Body of pancreas (tissue), 4 donors: ENCODE data around the gene GMDS.

ENCODE experiments used
- POLR2A ChIP-seq, 3 donors: fragments of 450-650 bp; IDR thresholded peaks; one replicate each; pipeline ENCODE4 v1.6.1; 2016; ENCODE audit warnings: antibody characterized with exemption in 3 of 3, mild to moderate bottlenecking in 2 of 3
- TF ChIP-seq, protein P1 (sequence below), 7 experiments: fragments of 450-650 bp in 4 of 7; fragments of 200-600 bp in 3 of 7; sonication (generic) in 3 of 7; IDR thresholded peaks; one replicate each; pipeline ENCODE4 v1.5.1; 2016 to 2019; ENCODE audit warnings: antibody characterized with exemption in 7 of 7

DNA sequence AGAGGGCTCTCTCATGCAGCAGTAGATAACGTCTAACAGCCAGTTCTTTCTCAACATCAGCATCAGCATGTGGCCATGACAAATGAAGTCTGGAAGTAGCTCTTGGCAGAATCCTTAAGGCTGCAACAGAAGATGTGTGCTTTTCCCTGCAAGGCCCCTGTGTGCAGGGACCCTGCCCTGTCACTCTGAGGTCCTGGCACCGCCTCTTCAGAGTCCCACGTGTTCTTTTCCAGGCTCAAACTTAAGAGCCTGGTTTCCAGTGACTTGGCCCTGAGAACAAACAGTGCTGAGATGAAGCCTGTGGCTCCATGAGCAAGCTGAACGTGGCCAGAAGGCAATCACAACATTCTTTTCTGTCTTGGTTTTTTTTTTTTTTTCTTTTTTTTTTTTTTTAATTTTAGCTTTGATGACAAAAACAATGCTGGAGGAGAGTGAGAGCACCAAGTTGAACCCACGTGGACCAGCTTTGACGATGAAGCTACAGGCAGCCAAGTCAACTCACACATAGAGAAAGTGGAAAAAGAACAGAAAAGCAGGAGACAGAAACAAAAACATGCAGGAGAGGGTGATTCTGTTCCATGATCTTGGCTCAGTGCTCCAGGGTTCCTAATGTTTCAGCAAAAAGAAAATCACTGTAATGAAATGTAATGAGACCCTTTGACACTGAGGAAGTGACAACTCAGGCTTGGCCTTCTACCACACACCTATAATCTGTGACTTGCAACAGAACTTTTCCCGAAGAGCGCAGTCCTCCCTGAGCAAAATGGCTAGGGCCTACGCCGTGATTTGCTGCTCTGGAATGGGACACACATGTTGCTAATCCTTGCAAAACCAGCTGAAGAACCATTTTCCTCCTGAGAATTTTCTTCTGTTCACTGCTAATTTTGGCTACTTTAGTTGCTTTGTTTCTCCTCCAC lies 549.6 kb downstream of the GMDS start:
- TF ChIP-seq, protein P1, sequence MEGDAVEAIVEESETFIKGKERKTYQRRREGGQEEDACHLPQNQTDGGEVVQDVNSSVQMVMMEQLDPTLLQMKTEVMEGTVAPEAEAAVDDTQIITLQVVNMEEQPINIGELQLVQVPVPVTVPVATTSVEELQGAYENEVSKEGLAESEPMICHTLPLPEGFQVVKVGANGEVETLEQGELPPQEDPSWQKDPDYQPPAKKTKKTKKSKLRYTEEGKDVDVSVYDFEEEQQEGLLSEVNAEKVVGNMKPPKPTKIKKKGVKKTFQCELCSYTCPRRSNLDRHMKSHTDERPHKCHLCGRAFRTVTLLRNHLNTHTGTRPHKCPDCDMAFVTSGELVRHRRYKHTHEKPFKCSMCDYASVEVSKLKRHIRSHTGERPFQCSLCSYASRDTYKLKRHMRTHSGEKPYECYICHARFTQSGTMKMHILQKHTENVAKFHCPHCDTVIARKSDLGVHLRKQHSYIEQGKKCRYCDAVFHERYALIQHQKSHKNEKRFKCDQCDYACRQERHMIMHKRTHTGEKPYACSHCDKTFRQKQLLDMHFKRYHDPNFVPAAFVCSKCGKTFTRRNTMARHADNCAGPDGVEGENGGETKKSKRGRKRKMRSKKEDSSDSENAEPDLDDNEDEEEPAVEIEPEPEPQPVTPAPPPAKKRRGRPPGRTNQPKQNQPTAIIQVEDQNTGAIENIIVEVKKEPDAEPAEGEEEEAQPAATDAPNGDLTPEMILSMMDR (IDR thresholded peaks at IDR 0.05) = no peak
- TF ChIP-seq POLR2A (IDR thresholded peaks at IDR 0.05) = no peak
